GM19240 (cell line): ENCODE data around the gene RABL2B.

Experiments used
- DNase-seq: peaks from one replicate; pipeline ENCODE4 v3.0.0; 2011; ENCODE audit warnings: low spot score; ENCODE audit not compliant: insufficient read length

The RABL2B gene

DNA sequence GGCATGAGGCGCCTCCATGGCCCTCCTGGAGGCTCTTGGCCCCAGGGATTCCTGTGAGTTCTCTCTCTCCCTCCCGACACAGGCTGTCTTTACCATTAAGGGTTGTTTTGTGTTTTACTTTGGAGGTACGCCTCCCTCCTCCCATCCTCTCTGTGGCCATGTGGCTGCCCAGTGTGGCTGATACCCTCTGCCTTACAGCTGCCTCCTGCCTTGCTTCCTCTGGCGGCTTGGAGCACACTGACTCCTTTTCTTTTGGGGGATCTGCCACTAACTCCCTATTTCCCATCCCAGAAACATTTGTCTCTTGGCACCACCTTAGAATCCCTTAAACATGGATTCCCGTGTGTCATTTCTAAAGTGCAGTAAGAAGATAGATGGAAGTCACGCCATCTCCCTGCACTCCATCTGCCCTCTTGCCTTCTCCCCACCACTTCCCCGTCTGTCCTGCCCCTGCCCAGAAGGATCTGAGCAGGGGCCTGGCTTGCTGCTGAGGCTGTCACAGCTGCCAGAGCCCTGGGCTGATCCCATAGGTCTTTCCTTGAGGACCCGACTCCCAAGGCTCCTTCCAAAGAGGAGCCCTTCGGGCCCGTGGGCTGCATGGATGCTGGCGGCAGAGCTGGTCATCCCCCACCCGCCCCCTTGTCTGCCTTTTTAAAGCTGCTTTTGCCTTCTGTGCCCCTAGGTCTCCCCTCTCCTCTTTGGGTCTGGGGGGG, 60.6 kb downstream of the RABL2B start:
- DNase-seq = no peak

DNA sequence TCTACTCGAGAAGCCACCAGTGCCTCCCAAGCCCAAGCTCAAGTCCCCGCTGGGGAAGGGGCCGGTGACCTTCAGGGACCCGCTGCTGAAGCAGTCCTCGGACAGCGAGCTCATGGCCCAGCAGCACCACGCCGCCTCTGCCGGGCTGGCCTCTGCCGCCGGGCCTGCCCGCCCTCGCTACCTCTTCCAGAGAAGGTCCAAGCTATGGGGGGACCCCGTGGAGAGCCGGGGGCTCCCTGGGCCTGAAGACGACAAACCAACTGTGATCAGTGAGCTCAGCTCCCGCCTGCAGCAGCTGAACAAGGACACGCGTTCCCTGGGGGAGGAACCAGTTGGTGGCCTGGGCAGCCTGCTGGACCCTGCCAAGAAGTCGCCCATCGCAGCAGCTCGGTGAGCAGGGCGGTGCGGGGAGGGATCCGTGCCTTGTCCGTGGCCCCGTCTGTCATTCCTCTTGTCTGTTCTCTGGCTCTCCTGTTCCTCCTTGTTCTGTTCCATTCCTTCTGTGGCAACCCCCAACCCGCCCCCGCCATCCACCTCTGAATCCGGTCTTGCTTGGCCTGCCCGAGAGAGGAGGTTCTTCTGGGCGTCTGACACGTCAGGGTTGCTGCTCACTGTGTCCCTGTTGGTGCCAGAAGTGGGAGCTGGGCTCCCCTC, 61.3 kb downstream of the RABL2B start:
- DNase-seq = no peak

DNA sequence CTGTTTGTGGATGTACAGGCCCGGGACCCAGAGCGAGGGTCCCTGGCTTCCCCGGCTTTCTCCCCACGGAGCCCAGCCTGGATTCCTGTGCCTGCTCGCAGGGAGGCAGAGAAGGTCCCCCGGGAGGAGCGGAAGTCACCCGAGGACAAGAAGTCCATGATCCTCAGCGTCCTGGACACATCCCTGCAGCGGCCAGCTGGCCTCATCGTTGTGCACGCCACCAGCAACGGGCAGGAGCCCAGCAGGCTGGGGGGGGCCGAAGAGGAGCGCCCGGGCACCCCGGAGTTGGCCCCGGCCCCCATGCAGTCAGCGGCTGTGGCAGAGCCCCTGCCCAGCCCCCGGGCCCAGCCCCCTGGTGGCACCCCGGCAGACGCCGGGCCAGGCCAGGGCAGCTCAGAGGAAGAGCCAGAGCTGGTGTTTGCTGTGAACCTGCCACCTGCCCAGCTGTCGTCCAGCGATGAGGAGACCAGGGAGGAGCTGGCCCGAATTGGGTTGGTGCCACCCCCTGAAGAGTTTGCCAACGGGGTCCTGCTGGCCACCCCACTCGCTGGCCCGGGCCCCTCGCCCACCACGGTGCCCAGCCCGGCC, 62.1 kb downstream of the RABL2B start:
- DNase-seq = no peak

DNA sequence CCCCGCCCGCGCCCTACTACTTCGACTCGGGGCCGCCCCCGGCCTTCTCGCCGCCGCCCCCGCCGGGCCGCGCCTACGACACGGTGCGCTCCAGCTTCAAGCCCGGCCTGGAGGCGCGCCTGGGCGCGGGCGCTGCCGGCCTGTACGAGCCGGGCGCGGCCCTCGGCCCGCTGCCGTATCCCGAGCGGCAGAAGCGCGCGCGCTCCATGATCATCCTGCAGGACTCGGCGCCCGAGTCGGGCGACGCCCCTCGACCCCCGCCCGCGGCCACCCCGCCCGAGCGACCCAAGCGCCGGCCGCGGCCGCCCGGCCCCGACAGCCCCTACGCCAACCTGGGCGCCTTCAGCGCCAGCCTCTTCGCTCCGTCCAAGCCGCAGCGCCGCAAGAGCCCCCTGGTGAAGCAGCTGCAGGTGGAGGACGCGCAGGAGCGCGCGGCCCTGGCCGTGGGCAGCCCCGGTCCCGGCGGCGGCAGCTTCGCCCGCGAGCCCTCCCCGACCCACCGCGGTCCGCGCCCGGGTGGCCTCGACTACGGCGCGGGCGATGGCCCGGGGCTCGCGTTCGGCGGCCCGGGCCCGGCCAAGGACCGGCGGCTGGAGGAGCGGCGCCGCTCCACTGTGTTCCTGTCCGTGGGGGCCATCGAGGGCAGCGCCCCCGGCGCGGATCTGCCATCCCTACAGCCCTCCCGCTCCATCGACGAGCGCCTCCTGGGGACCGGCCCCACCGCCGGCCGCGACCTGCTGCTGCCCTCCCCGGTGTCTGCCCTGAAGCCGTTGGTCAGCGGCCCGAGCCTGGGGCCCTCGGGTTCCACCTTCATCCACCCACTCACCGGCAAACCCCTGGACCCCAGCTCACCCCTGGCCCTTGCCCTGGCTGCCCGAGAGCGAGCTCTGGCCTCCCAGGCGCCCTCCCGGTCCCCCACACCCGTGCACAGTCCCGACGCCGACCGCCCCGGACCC, 62.9 kb downstream of the RABL2B start:
- DNase-seq = no peak

DNA sequence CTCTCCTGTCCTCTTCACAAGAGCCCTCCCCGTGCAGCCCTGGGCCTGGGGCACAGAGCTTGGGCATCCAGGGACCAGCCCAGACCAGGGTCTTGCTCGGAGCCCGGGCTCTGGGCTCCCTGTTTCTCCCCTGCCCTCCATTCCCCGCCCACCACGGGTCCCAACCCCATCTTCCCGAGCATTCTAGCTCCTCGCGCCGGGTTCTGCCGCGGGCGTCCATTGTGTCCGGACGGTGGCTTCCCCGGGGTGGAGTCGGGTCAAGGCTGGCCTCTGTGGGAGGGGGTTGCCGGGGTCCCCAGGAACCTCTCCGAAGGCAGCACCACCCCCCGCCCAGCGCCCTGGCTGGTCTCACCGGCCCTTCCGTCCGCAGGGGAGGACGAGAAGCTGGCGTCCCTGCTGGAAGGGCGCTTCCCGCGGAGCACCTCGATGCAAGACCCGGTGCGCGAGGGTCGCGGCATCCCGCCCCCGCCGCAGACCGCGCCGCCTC, 63.6 kb downstream of the RABL2B start:
- DNase-seq = no peak

DNA sequence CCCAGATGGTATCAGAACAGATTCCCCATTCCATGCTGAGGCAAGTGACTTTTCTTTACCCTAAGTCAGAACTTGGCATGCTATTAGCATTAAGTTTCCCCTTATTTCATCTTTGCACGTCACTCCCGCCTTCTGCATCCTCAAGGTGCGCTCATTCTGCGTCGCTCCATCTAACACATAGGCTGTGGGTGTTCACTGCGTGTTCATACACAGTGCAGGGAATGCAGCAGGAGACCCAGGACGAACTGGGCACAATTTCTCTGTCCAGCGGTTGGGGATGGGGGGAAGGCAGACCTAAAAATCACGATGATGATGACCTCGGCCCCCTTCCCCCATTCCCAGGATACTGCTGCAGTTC, 65.1 kb downstream of the RABL2B start:
- no peak for DNase-seq

DNA sequence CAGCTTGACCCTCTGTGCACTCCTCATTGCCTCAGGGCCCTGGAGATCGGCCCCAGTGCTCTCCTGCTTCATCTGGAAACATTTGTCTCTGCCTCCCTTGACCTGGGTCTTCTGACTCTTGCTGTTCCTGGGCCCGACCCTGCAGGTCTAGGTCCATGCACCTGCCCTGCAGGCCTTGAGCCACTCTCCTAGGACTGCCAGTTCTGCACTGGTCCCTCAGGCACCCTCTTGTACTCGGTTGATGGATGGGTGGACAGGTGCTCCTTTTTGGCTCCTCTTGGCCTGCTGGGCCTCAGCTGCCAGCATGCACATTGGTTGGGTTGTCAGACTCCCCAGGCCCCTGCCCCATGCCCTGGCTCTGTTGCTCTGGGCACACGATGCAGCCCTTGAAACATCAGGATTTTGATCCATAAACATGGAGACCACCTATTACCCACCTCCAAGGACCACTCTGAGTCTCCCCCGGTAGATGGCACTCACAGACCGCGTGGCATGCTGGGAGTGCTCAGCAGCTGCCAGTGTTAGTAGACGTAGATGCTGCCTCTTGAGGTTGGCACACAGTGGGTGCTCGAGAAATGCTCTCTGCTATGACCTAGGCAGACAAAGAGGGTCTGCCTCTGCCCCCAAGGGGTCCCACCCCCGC, 65.6 kb downstream of the RABL2B start:
- no peak for DNase-seq
